Sigmoid colon (tissue), 7 donors: ENCODE measurements around the gene PRCD. TPM values are rescaled to one million over a fixed set of nuclear protein-coding genes. Genes with fewer than 3 reads are reported as not detected.
A peak's percentile ranks its signal among the peaks of the same experiment; 100 is the strongest.
"Not testable (repeated sequence)": the region's sequence is repeated elsewhere in the genome, so short reads cannot be mapped to it uniquely, and the experiment has no call there.

Source experiments
- DNase-seq: peaks from one replicate; pipeline ENCODE4 v3.0.0-alpha.2; 2019
- H3K27ac ChIP-seq, 4 donors: fragments of 200-600 bp; sonication (generic); one replicate each; pipeline ENCODE4 v1.5.1; 2016 to 2019; ENCODE audit warnings: mild to moderate bottlenecking in 1 of 4
- H3K27me3 ChIP-seq, 3 donors: fragments of 200-600 bp; sonication (generic); one replicate each; pipeline ENCODE4 v1.5.1; 2019; ENCODE audit warnings: mild to moderate bottlenecking in 1 of 3
- H3K36me3 ChIP-seq, 4 donors: fragments of 200-600 bp; sonication (generic); one replicate each; pipeline ENCODE4 v1.5.1; 2016 to 2019
- H3K4me1 ChIP-seq, 4 donors: fragments of 200-600 bp; sonication (generic); one replicate each; pipeline ENCODE4 v1.5.1; 2017 to 2019
- H3K4me3 ChIP-seq, 4 donors: fragments of 200-600 bp; sonication (generic); one replicate each; pipeline ENCODE4 v1.5.1; 2017 to 2019; ENCODE audit warnings: mild to moderate bottlenecking in 2 of 4, moderate library complexity in 1 of 4
- H3K9me3 ChIP-seq, 4 donors: fragments of 200-600 bp in 3 of 4; sonication (generic) in 3 of 4; one replicate each; pipeline versions ENCODE4 v1.5.1 to v1.6.1; 2013 to 2019
- EP300 ChIP-seq, 4 donors: sonication (generic); formaldehyde crosslinking; IDR thresholded peaks; one replicate each; pipeline ENCODE4 v1.6.1; 2017; ENCODE audit warnings: antibody characterized with exemption in 4 of 4
- POLR2A ChIP-seq, 2 donors: fragments of 450-650 bp; IDR thresholded peaks; one replicate each; pipeline ENCODE4 v1.6.1; 2016; ENCODE audit warnings: antibody characterized with exemption in 2 of 2, mild to moderate bottlenecking in 2 of 2, moderate library complexity in 2 of 2
- POLR2AphosphoS5 ChIP-seq, 4 donors: sonication (generic); formaldehyde crosslinking; IDR thresholded peaks; one replicate each; pipeline ENCODE4 v1.6.1; 2017; ENCODE audit warnings: antibody characterized with exemption in 4 of 4
- WGBS, 2 donors: extraction: QIAGEN DNeasy Blood & Tissue Kit; methylation state at CpG; one replicate each; pipeline ENCODE4 v1.1.7; 2013; 5-methylcytosine and 5-hydroxymethylcytosine counted together
- intact Hi-C: fragments of 100-400 bp; cut with DNase I; formaldehyde crosslinking; loops from one replicate; pipeline ENCODE4 v1.15.1; 2023
- polyA plus RNA-seq, 3 donors: library from polyadenylated mRNA; stranded (reverse); fragments of 200-250 nt; gene quantifications; one replicate each; pipeline ENCODE4 v1.2.3, GENCODE V29; 2013
- total RNA-seq, 4 donors: library from RNA; depleted of rRNA; stranded (reverse); fragments of >200 nt; gene quantifications; one replicate each; pipeline ENCODE4 v1.1.0, GENCODE V29; 2016
- TF ChIP-seq, protein P1 (sequence below), 4 experiments: fragments of 450-650 bp in 3 of 4; fragments of 200-600 bp in 1 of 4; IDR thresholded peaks; one replicate each; pipeline ENCODE4 v1.5.1; 2016 to 2019; ENCODE audit warnings: antibody characterized with exemption in 4 of 4, mild to moderate bottlenecking in 3 of 4, moderate library complexity in 2 of 4
- donor health status: healthy with polysubstance abuse.
- donor health status: Bipolar disorder and iron deficiency.
- donor health status: healthy.

Gene PRCD
- total and polyA plus RNA-seq, 7 donors, result 1.1 to 7.1 (median 5.3) TPM; not detected in 1

- no peak overlapping the region for H3K4me3 ChIP-seq
- peaks cover 0 to 48% (median 38%) of the 10 kb centered on the region in 4 donors for H3K4me1 ChIP-seq
- 83% methylated on average over 32 of the region's 32 CpGs for WGBS, 2 donors
- H3K9me3 ChIP-seq, result no peaks in the 10 kb centered on the region
- H3K27ac ChIP-seq, result peak overlapping the region; percentile 80 to 82 (median 80)
- peaks cover 2 to 25% (median 3%) of the 10 kb centered on the region in 3 donors for H3K27me3 ChIP-seq
- H3K36me3 ChIP-seq, result no peaks in the 10 kb centered on the region
- no peak for TF ChIP-seq EP300 (IDR thresholded peaks at IDR 0.05)
- no peak for TF ChIP-seq POLR2AphosphoS5 (IDR thresholded peaks at IDR 0.05)
- TF ChIP-seq, protein P1, sequence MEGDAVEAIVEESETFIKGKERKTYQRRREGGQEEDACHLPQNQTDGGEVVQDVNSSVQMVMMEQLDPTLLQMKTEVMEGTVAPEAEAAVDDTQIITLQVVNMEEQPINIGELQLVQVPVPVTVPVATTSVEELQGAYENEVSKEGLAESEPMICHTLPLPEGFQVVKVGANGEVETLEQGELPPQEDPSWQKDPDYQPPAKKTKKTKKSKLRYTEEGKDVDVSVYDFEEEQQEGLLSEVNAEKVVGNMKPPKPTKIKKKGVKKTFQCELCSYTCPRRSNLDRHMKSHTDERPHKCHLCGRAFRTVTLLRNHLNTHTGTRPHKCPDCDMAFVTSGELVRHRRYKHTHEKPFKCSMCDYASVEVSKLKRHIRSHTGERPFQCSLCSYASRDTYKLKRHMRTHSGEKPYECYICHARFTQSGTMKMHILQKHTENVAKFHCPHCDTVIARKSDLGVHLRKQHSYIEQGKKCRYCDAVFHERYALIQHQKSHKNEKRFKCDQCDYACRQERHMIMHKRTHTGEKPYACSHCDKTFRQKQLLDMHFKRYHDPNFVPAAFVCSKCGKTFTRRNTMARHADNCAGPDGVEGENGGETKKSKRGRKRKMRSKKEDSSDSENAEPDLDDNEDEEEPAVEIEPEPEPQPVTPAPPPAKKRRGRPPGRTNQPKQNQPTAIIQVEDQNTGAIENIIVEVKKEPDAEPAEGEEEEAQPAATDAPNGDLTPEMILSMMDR (IDR thresholded peaks at IDR 0.05), result no peak
- no peak for TF ChIP-seq POLR2A (IDR thresholded peaks at IDR 0.05)
- no peak for DNase-seq
- intact Hi-C loops, result no loop called here
Observed at GRCh38 chr17:76530811-76531485, 8.9 kb upstream of the PRCD start.

- no peaks in the 10 kb centered on the region for H3K36me3 ChIP-seq
- intact Hi-C loops, result no loop called here
- WGBS, 2 donors, result 81 to 85% methylated on average over 18 of the region's 18 CpGs
- no peak overlapping the region for H3K4me3 ChIP-seq
- no peak for TF ChIP-seq POLR2A (IDR thresholded peaks at IDR 0.05)
- TF ChIP-seq, protein P1 (IDR thresholded peaks at IDR 0.05), result no peak
- peaks cover 3 to 29% (median 8%) of the 10 kb centered on the region in 3 donors for H3K27me3 ChIP-seq
- no peaks in the 10 kb centered on the region for H3K9me3 ChIP-seq
- H3K4me1 ChIP-seq, result peaks cover 0 to 48% (median 38%) of the 10 kb centered on the region in 4 donors
- H3K27ac ChIP-seq, result peak overlapping the region; percentile 80 to 82 (median 80)
- no peak for DNase-seq
Observed at GRCh38 chr17:76531486-76532038, 8.3 kb upstream of the PRCD start.

DNA sequence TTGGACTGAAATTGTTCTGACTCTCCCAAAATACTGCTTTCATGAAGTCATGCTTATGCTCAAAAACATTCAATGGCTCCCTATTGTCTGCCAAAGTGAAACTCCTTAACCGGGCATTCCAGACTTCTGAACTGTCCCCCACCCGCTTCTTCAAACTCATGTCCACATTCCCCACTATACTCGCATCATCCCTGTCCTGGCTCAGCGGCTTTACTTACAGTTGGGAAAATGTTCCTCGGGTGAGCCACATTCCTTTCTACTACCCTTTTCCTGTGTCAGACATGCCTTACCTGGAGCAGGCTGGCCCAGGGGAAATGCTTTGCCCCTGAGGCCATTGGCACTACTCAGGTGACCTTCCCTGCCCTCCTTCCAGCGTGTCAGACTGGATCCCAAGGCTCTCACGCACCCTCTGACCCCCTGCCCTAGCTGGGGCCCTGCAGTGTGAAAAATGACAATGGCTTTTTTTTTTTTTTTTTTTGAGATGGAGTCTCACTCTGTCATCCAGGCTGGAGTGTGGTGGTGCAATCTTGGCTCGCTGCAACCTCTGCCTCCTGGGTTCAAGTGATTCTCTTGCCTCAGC, 7.7 kb upstream of the PRCD start:
- H3K27me3 ChIP-seq, result peaks cover 7 to 29% (median 14%) of the 10 kb centered on the region in 3 donors
- TF ChIP-seq POLR2A (IDR thresholded peaks at IDR 0.05) (no peak), EP300 (IDR thresholded peaks at IDR 0.05) (no peak), POLR2AphosphoS5 (IDR thresholded peaks at IDR 0.05) (no peak)
- TF ChIP-seq, protein P1 (IDR thresholded peaks at IDR 0.05), result no peak
- peaks cover 0 to 52% (median 42%) of the 10 kb centered on the region in 4 donors for H3K4me1 ChIP-seq

GRCh38 chr17:76533640-76534359, 6.0 kb upstream of the PRCD start:
- WGBS, 2 donors, result 74 to 90% methylated on average over 9 of the region's 9 CpGs
- DNase-seq, H3K27ac ChIP-seq, H3K36me3 ChIP-seq, H3K9me3 ChIP-seq, H3K4me3 ChIP-seq, intact Hi-C loops: not testable (repeated sequence)
- peaks cover 0 to 49% (median 42%) of the 10 kb centered on the region in 4 donors for H3K4me1 ChIP-seq
- peaks cover 14 to 37% (median 28%) of the 10 kb centered on the region in 3 donors for H3K27me3 ChIP-seq

More for the DNA sequence above, 7.7 kb upstream of the PRCD start:
- Histone ChIP-seq H3K27ac (peak overlapping the region; percentile 80 to 82 (median 80)), H3K4me3 (no peak overlapping the region), H3K36me3 (no peaks in the 10 kb centered on the region), H3K9me3 (no peaks in the 10 kb centered on the region)
- intact Hi-C loops, result no loop called here
- DNase-seq, result no peak
- 72 to 85% methylated on average over 8 of the region's 8 CpGs for WGBS, 2 donors
